GM18507 (cell line): Measurements from ENCODE around the gene OR2T10.
A peak's percentile ranks its signal among the peaks of the same experiment; 100 is the strongest.
"Not testable (repeated sequence)": the region's sequence is repeated elsewhere in the genome, so short reads cannot be mapped to it uniquely, and the experiment has no call there.

Experiments
- DNase-seq: peaks from one replicate; pipeline ENCODE4 v3.0.0; 2011; ENCODE audit warnings: low read depth; ENCODE audit not compliant: insufficient read length; ENCODE audit errors: extremely low spot score
- FAIRE-seq: peaks from 2 replicates; lab custom pipeline; 2011; peaks lifted over from hg19 to GRCh38; lab: Jason Lieb, UNC

Gene OR2T10

GRCh38 chr1:248610301-248610700, 12.8 kb upstream of the OR2T10 start:
- FAIRE-seq, result no peak

GRCh38 chr1:248599396-248599795, 1.9 kb upstream of the OR2T10 start:
- DNase-seq (no peak), FAIRE-seq (no peak)

More at GRCh38 chr1:248610301-248610700, 12.8 kb upstream of the OR2T10 start:
- no peak for DNase-seq

DNA sequence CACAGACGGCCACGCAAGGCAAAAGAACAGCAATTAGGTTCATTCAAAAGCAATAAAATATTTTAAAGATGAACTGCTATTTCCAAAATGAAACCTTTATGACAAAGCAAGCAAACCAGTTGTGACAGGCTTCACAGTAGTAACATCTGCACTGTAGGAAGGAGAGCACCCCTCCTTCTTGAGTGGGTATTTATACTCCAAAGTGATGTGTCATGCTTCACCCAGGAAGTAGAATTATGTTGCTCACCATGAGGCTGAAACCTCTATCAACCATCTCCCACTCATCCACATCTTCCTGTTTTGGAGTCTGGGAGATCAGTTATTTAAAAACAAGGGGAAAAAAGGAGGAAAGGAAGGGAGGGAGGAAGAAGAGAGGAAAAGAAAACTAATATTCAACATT, 885 bp downstream of the OR2T10 start:
- DNase-seq (no peak), FAIRE-seq (no peak)

GRCh38 chr1:248593226-248593625, 4.3 kb downstream of the OR2T10 start:
- no peak for FAIRE-seq

DNA sequence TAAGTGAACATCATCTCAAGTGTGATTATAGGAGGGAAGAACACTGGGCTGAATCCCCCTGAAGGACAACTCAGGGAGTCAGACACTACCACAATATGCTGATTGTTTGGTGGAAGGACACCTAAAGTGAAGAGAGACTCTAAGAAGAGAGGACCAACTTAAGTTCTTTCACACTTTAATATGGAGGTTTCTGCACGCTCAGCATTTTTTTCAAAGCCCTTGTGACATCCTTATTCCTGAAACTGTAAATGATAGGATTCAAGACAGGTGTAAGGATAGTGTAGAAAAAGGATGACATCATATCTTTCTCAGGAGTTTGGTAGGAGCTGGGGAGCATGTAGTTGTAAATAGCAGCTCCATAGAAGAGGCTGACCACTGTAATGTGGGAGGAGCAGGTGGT, 4.8 kb downstream of the OR2T10 start:
- FAIRE-seq, result no peak
- DNase-seq, result no peak

More at GRCh38 chr1:248593226-248593625, 4.3 kb downstream of the OR2T10 start:
- DNase-seq, result no peak

GRCh38 chr1:248590055-248590454, 7.4 kb downstream of the OR2T10 start:
- DNase-seq (no peak), FAIRE-seq (no peak)

GRCh38 chr1:248589334-248589733, 8.2 kb downstream of the OR2T10 start:
- DNase-seq, result no peak
- no peak for FAIRE-seq

GRCh38 chr1:248585266-248585665, 12.2 kb downstream of the OR2T10 start:
- FAIRE-seq (peak; percentile 68), DNase-seq (no peak)

DNA sequence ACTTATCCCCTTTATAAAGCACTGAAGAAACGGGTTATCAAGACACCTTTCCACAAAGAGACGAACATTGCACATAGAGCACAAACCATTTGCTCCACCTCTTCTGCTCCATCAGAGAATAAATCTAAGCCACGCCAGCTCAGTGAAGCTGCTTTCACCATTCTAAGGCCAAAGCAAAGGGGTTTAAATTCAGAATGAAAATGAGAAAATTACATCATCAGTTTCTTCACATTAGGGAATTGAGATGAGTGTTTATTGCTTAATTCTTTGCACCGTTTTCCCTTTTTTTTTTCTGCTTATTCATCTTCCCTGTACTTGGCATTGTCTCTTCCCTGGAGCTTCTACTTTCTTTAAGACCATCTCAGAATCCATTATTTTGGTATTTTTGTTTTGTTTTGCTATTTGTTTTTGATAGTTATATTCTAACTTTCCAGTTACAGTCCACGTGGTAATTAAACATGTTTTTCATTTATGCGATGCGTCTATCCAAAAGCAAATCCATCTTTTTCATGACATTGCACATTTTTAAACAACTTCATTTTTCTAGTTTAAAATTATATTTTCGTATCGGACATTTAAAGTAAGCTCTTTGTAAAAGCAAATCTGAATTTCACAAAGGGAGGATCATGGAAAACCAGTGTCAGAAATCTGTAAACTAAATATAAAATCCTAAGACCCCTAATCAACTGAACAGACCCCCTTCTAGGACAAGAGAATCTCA, 21.1 kb downstream of the OR2T10 start:
- FAIRE-seq (no peak), DNase-seq (no peak)

- FAIRE-seq, DNase-seq: not testable (repeated sequence)
Measured at GRCh38 chr1:248574657-248575056, 22.8 kb downstream of the OR2T10 start, which contains the start of gene OR2T34. Gene OR2T34, minus strand, starts transcription at chr1:248574757. Its CDS starts 0 bp downstream, at chr1:248574757.

DNA sequence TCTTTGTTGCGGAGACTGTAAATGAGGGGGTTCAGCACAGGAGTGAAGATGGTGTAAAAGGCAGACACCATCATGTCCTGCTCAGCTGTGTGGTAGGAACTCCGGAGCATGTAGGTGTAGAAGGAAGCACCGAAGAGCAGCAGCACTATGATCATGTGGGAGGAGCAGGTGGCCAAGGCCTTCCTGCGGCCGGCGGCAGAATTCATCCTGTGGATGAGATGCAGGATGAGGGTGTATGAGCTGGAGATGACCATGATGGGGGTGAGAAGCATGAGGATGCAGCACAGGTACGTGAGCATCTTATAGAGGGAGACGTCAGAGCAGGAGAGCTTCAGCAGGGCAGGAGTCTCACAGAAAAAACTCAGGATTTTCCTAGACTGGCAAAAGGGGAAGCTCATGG, 23.6 kb downstream of the OR2T10 start:
- FAIRE-seq, DNase-seq: not testable (repeated sequence)

- not testable (repeated sequence) for FAIRE-seq, DNase-seq
Measured at GRCh38 chr1:248572049-248572448, 25.5 kb downstream of the OR2T10 start.

- FAIRE-seq, DNase-seq: not testable (repeated sequence)
Measured at GRCh38 chr1:248570811-248571210, 26.7 kb downstream of the OR2T10 start.

DNA sequence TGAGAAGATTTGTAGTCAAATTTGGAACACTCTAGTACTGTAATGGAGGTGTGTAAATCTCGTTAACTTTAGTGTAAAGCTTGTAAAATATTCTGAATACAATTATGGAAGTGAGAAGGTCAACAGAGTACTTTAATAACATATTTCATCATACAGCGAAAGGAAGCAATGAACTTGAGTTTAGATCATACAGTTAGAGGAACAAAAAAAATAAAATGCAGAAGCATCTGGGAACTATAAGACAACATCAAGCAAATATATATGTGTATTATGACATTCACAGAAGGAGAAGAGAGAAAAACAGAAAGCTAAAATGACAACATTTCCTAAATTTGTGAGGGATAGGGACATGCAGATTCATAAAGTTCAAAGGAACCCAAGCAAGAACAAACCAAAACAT, 28.5 kb downstream of the OR2T10 start:
- not testable (repeated sequence) for FAIRE-seq, DNase-seq

- FAIRE-seq, result peak; percentile 83
- DNase-seq, result not testable (repeated sequence)
Measured at GRCh38 chr1:248565530-248566373, 31.7 kb downstream of the OR2T10 start.

- not testable (repeated sequence) for DNase-seq, FAIRE-seq
Measured at GRCh38 chr1:248562672-248563071, 34.8 kb downstream of the OR2T10 start, which contains the start of gene OR2T29. Gene OR2T29, minus strand, starts transcription at chr1:248562772. Its CDS starts 3,281 bp downstream, at chr1:248559491.

- not testable (repeated sequence) for FAIRE-seq, DNase-seq
Measured at GRCh38 chr1:248551027-248551426, 46.5 kb downstream of the OR2T10 start.

DNA sequence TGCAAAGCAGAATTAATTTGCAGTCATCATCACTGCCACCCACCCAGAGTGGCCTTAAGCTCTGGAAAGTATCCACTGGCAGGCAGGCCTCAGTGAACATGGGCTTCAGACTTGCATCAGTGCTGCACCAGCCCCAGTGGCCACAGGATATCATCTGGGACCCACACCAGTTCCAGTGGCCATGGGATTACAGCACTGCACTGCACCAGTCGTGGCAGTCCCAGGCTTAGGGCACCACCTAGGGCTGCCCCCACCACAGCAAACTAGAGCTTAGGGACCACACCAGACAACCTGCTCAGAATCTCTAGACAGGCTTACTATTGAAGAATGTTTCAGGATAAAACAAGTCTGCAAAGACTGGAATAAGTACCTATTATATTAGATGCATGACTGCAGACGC, 50.1 kb downstream of the OR2T10 start:
- not testable (repeated sequence) for DNase-seq, FAIRE-seq
